IPS-18c (cell line): ENCODE data around the gene PABPN1L.

Experiments
- H3K4me3 ChIP-seq: 2 replicates; pipeline ENCODE4 v1.7.0; 2013; ENCODE audit warnings: low read depth, mild to moderate bottlenecking, low read length, moderate library complexity; ENCODE audit not compliant: insufficient read depth
- H3K9me3 ChIP-seq: one replicate; pipeline ENCODE4 v1.6.1; 2013; ENCODE audit warnings: mild to moderate bottlenecking, low read length, moderate library complexity; ENCODE audit not compliant: control insufficient read depth, insufficient read depth

Gene PABPN1L

DNA sequence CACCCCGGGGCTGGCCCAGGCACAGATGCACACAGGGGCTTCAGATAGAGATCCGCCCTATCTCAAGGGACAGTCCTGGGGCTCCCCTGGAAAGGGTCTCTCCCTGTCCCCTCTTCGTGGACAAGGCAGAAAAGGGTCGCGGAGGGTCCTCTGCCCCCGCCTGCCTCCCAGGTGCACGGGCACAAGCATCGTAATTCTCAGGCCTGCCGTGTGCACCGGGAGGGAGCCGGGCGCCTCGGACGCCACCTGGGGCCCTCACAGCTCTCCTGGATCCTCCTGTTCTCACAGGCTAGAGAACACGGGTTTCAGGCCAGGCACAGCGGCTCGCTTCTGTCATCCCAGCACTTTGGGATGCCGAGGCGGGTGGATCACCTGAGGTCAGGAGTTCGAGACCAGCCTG lies 11.9 kb upstream of the PABPN1L start:
- no peaks in the 10 kb centered on the region for H3K9me3 ChIP-seq

DNA sequence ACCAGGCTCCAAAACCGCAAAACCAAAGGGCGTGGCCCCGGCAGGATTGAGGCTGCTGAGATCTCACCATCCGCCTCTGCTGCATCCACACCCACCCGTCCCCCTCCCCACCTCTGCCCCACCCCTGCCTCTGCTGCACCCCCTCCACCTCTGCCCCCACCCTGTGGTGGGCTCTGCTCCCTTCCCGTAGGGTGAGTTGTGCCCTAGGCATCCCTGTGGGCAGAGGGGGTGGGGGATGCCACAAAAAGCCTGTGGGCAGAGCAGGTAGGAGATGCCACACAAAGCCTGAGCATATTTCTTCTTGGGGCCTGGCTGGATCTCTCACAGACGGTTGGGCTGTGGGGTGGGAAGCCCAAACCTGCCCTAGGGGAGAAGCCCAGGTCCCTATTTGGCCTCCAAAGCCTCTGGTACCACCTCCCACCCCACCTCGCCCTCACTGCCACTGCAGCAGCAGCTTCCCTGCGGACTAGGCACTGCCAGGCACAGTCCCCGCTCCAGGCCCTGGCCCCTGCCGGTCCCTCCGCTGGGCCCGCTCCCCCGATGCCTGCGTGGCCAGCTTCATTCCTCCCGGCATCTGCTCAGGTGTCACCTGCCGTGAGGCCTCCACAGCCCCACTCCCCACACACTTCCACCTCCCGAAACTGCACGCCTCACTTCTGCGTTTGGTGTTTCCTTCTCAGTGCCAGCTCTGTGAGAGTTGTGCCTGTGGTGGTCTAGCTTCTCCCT lies 11.3 kb upstream of the PABPN1L start:
- no peaks in the 10 kb centered on the region for H3K9me3 ChIP-seq
- H3K4me3 ChIP-seq, result no peak overlapping the region

More for the DNA sequence above, 11.9 kb upstream of the PABPN1L start:
- no peak overlapping the region for H3K4me3 ChIP-seq

DNA sequence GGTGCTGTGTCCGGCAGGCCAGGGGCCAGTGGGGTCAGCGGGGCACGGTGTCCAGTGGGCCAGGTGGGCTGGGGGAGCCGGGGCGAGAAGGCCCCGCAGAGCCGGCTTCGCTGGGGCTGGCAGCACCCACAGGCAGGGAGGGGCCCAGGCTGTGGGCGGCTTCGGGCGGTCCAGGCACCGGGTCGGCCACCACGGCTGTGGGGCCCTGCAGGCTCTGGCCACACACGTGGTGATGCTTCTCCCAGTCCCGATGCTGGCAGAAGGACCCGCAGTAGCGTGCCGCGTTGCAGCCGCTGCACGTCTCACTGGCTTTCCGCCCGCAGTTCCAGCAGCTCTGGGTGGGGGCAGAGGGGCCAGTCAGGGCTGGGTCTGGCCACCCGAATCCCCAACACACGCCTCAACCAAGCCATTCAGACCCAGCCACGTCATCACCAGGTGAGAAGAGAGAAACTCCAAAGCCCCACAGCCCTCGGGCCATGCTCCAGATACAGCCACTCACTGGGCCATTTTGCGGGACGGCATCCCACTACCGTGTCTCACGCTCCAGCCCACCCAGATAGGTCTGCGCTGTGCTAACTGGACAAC lies 10.6 kb upstream of the PABPN1L start:
- Histone ChIP-seq H3K9me3 (no peaks in the 10 kb centered on the region), H3K4me3 (no peak overlapping the region)

DNA sequence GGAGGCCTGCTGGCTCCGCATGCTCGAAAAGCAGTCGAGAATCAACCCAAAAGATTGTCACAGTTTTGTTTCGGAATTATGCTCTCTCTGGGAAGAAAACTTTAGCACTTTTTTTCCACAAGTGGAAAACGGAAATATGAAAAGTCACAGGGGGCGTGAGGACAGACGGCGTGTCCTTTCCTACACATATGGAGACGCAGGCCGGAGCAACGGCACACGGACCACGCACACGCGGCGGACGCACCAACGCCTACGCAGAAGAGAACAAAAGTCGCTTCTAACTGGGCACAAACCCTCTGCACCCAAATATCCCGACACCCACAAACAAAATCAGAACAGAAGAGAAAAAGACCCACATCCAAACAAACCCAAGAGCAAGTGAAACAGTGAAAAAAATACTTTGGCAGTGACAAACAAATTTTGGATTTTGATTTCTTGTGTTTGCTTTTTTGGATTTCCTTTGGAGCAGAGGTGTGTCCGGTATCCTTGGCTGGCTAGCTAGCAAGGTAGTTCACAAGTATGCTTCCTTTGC lies 9.3 kb upstream of the PABPN1L start:
- no peak overlapping the region for H3K4me3 ChIP-seq
- H3K9me3 ChIP-seq, result no peaks in the 10 kb centered on the region

DNA sequence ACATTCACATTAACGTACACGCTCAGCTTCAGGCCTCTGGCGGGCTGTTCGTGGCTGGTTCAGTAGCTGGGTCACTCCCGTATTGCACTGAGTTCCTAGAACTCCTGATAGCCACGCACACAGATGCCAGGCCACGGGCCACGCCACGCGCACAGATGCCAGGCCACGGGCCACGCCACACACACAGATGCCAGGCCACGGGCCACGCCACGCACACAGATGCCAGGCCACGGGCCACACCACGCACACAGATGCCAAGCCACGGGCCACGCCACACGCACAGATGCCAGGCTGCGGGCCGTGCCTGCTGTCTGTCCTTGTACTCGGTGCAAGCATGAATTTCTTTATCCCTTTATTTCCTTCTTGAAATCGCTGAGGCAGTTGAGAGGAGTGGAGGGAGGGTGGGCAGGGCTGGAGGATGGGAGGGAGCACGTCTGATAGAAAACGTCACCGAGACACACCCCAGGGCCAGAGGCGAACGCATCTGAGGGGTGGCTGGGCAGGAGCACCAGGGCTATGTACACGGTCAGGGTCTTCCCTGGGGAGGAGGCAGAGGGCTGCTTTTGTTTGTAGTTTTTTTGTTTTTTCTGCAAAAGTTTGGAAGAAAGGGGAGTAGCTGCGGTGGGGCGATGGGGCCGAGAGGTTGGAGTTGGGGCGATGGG lies 8.6 kb upstream of the PABPN1L start:
- no peak overlapping the region for H3K4me3 ChIP-seq
- no peaks in the 10 kb centered on the region for H3K9me3 ChIP-seq

DNA sequence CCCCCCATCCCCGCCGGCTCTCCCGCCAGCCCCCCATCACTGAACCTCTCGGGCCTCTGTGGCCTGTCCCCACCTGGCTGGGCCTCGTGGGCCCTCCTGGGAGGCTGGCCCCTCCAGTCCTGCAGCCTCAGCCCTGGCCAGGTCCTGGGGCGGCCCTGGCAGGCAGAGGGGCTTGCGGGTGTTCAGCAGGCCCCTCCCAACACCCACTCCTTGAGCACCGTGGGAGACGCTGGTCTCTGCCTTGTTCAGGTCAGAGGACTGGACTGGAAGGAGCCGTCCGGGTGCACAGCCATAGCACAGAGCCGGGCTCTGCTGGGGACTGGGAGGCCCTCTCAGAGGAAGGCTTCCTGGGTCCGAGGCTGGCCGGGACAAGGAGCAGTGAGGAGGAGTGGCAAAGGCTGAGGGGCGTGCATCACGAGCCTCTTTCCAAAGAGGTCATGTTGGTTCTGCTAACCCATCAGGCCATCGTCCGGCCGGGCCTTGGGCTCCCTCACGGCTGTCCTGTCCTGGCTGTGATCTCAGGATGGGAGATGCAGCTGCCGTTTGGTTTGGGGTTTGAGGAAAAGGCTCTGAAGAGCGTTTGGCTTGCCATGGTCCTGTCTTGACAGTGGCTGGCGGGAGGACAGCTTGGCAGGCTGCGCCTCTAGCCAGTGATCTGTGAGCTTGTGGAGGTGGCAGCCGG lies 6.3 kb upstream of the PABPN1L start:
- no peak overlapping the region for H3K4me3 ChIP-seq
- no peaks in the 10 kb centered on the region for H3K9me3 ChIP-seq

DNA sequence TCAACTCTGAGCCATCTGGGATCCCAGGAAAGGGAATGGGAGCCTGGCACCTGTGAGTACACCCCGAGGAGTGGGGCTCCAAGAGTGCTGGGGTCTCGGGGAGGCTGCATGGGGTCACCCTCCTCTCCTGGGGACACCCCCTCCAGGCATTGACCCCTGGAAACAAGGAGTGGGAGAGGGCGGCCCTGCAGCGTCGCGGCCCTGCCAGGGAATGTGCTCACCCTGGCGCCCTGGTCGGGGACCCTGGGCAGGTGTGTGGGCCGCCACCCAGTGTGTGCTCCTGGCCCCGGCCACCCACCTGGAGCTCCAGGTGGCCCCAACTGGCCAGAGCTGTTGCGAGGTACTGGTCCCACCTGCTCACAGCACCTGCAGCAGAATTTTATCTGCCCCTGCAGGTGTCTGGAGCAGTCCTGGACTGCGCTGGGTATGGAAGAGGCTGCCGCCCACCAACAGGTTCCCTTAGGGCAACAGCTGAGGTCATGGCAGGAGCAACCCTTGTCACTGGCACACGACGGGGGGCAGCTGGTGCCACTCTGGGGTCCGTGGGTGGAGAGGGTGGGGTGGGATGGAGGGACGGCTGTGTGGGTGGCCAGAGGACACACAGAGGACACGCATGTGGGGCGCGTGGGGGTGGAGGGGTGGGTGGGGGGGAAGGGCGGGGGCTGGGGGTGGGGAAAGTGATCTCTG lies 5.4 kb upstream of the PABPN1L start:
- Histone ChIP-seq H3K4me3 (no peak overlapping the region), H3K9me3 (no peaks in the 10 kb centered on the region)

DNA sequence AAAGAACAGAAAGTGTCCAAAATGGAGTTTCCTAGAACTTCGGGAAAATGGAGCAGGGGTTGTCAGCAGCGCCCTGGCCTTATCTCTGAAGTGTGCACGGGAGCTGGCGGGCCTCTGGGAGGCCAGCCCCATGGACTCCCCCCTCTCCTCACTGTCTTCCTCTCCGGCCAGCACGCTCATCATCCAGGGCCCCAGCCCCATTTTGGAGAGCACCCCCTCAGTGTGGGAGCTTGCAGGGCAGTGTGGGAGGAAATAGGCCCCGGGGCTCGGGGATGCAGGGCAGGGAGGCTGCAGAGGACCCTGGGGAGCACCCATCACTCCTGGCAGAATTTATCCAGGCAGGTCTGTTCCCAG lies 4.9 kb upstream of the PABPN1L start:
- no peak overlapping the region for H3K4me3 ChIP-seq
- no peaks in the 10 kb centered on the region for H3K9me3 ChIP-seq

DNA sequence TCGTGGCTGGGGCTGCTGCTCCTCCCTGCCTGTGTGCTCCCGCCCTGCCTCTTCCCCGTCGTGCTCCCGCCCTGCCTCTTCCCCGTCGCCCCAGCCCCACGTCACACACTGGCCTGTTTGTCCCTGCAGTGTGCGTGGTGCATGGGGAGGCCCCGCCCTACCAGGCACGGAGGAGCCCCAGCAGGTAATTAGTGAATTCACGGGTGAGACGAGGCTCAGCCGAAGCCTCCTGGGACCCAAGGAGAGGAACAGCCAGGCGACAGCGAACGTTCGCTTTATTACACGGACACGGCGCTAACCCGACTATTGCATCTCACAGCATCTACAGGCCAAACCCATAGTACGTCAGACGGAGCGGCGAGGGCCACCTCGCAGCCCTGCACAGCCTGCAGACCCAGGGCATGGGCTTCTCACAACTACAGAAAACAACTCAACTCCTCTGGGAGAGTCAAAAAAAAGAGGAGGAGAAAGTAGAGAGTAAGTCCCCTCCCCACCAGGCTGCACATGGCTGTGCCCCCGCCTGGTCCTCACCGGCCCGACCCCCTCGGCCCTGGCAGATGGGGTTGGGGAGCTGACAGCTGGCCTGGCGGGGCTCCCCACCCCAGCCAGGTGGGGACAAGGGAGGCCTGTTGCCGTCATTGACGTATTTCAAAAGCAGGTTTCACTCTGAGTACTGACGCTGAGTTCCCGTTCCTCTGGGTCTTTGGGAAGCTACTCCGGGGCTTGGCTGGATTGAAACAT lies 4.3 kb upstream of the PABPN1L start:
- H3K4me3 ChIP-seq, result no peak overlapping the region
- H3K9me3 ChIP-seq, result no peaks in the 10 kb centered on the region

DNA sequence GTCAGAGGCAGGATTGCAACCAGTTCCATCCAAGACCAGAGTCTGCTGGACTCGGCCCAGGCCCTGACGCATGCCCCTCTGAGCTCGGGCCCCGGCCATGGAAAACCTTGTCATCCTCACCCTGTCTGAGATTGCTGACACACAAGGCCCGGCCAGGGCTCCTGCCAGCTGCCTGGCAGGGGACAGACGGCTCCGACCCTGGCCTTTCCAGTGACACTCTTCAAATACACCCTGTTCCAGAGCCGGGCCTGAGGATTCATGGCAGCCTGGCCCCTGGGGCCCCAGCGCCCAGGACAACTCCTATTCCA lies 3.2 kb upstream of the PABPN1L start:
- no peak overlapping the region for H3K4me3 ChIP-seq
- H3K9me3 ChIP-seq, result no peaks in the 10 kb centered on the region

DNA sequence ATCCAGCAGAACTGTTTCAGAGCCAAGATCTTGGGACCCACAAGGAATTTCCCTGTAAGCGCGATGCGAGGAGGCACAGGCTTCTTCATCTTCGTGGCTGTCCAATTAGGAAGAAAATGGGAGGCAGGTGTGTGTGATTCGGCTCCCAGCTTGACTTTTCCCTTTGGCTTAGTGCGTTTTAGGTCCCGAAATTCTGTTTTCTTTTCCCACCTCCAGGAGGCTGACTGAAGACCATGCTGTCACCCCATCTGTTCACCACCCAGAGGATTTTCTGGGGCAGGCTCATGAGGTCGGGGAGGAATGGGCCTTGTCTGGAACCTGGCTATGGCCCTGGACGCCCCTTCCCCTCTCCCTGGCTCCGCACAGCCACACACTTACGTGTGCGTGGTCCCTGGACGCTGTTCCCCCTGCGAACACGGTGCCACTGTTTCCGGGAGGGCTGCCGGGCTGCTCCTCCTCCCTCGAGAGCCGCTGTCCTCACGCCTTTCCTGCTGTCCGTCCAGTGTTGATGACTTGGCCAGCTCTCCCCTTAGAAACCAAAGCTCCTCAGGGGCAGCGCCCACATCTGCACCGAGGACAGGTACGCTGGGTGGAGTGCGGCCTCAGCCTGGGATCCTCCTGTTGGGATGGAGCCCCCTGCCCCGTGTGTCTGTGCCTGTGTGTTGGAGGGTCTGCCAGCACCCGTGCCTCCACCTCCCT lies 2.7 kb upstream of the PABPN1L start:
- H3K9me3 ChIP-seq, result no peaks in the 10 kb centered on the region
- no peak overlapping the region for H3K4me3 ChIP-seq

DNA sequence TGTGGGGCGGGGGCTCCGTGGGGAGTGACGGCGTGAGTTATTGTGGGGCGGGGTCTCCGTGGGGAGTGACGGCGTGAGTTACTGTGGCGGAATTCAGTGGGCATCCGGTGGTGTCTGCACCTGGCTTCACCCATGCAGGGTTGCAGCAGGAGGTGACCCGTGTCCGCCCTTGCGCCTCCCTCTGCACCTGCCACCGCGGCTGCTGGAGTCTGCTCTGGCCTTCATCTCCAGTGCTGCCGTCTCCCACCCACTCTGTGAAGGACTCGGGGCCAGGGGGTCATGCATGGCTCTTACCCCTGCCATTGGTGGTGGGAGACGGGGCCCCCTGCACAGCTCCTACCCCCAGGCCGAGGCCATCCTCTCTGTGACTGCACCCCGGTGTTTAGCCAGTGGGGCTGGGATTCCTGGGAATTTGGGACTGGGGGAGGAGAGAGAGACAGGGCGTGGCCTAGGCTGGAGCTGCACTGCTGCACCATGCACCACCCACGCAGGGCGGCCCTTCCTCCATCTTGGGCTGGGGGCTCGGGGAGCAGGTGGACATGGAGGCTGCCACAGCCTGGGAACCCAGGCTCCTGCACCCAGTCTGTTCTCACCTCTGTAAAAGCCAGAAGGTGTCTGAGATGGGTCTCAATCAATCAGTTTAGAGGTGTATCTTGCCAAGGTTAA lies 1.3 kb upstream of the PABPN1L start:
- no peaks in the 10 kb centered on the region for H3K9me3 ChIP-seq
- no peak overlapping the region for H3K4me3 ChIP-seq

DNA sequence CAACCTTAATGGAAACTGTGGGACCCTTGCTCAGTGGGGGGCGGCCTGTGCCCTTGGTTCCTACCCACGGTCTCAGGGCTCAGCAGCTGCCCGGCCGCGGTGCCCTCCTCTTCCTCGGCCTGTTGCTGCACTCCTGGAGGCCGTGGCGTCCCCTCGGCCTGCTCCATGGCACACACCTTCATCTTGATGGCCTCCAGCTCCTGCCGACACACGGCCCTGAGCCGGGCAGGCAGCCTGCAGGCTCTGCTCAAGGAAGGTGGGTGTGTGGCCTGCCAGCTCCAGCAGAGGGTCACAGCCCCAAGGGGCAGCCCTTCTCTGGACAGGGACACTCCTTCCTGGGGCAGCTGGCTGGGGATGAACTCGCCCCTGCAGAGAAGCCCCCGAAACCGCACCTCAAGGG lies 718 bp downstream of the PABPN1L start:
- Histone ChIP-seq H3K4me3 (no peak overlapping the region), H3K9me3 (no peaks in the 10 kb centered on the region)

DNA sequence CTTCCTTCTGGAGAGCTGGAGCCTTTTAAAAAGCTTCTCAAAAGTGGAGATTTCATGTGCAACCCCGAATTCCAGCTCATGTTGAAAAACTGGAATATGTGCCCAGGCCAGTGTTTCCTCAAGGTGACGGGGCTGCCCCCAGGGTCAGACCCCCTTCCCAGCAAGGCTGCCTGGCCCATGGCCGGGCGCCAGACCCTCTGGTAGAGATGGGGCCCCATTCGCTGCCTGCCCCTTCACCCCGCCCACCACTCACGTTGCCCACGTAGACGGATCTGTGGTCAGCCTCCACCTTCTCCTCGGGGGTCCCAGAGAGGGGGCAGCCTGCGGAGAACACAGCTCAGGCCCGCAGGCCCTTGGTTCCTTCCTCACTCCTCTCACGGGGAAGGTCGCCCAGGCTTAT lies 1.1 kb downstream of the PABPN1L start:
- H3K9me3 ChIP-seq, result no peaks in the 10 kb centered on the region

DNA sequence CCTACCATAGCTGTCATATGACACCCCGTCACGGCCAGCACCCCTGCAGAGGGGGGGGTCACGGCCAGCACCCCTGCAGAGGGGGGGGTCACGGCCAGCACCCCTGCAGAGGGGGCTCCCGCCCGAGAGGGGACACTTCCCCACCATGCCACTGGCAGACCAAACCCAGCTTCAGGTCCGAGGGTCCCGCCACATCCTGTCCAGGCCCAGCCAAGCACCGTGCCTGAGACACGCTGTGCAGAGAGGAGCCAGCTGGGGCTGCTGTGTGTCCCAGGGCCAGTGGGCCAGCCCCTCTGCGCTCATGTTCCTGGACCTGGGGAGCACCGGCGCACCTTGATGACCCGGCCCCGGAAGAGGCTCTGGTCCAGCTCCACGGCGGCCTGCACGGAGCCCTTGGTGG lies 1.9 kb downstream of the PABPN1L start:
- Histone ChIP-seq H3K9me3 (no peaks in the 10 kb centered on the region), H3K4me3 (no peak overlapping the region)

More for the DNA sequence above, 1.1 kb downstream of the PABPN1L start:
- no peak overlapping the region for H3K4me3 ChIP-seq

DNA sequence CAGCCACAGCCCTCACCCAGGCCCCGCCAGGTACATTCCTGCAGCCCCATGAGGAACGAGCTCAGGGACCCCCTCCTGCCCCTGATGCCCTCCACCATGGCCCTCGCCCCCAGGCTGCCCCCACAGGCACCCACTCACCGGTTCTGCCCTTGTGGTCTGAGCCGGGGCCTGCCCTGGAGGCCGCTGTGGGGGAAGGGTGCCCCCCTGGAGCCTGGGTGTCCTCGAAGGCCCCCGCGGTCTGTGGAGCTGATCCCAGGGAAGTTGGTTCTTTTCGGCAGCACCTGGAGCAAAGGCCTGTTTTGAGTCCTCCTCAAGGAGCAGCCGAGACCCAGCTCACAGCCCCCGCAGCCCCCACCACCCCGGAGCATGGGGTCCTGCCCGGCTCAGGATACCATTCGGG lies 2.4 kb downstream of the PABPN1L start:
- Histone ChIP-seq H3K4me3 (no peak overlapping the region), H3K9me3 (no peaks in the 10 kb centered on the region)
